ENCODE data around the gene KLF6. TPM values are rescaled to one million over a fixed set of nuclear protein-coding genes. Genes with fewer than 3 reads are reported as not detected.

KLF6 gene
- total and polyA plus RNA-seq, 2 of the 4 experiments (the other 2 are of a cell fraction): 69.0 to 123 TPM

DNA sequence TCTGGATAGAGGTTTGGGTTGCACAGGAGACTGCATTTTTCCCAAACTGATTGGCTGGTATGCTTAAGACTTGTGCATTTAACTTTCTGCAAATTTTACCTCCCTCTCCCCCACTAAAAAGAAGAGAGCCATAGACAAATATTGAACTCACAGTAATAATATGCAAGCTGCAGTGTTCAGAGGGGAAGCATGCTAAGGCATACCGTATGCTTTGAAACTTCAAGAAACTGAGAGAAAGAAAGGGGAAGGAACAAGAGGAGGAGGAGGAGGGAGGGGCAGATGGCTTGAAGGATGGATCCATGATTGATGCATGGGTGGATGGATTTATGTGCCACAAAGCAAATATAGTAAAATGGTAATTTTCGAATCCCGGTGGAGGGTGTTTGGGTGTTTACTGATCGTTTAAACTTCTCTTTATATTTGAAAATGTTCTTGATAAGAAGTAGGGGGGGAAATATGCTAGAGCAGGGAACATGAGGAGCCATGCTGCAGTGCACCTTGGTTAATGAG is 7.8 kb upstream of the KLF6 start:
- intact Hi-C loops (cut with micrococcal nuclease): no loop called here
- Histone ChIP-seq H3K27me3 (ENCODE audit: control insufficient read depth, insufficient read depth, low read length) (no peaks in the 10 kb centered on the region), H3K9ac (ENCODE audit: low read depth, low read length) (no peak overlapping the region), H4K20me1 (ENCODE audit: insufficient read depth, low read length) (no peaks in the 10 kb centered on the region), H2BK20ac (ENCODE audit: low read depth, low read length) (no peak overlapping the region), H3K56ac (ENCODE audit: extremely low read depth, insufficient read depth, low read length) (no peak overlapping the region), H3K4me1 (ENCODE audit: control insufficient read depth, insufficient read depth, low read length) (no peaks in the 10 kb centered on the region), H2BK5ac (ENCODE audit: low read depth, low read length, poor library complexity, severe bottlenecking) (no peak overlapping the region), H3K23ac (ENCODE audit: low read depth, low read length) (no peak overlapping the region), H3K79me1 (ENCODE audit: low read depth in 1 of 2, low read length in 2 of 2) (no peaks in the 10 kb centered on the region), H3K4me2 (ENCODE audit: low read depth, low read length) (no peak overlapping the region), H3K36me3 (ENCODE audit: control insufficient read depth, insufficient read depth, low read length) (no peaks in the 10 kb centered on the region), H2BK15ac (ENCODE audit: low read depth, low read length) (no peak overlapping the region), H3K9me3 (ENCODE audit: control insufficient read depth, insufficient read depth, low read length) (peaks cover 10% of the 10 kb centered on the region), H3K9me1 (ENCODE audit: insufficient read depth, low read length) (no peaks in the 10 kb centered on the region), H2AK5ac (ENCODE audit: low read depth, low read length) (no peak overlapping the region), H2AFZ (replicated peaks; ENCODE audit: low read length, poor library complexity) (no peak overlapping the region), H4K5ac (ENCODE audit: low read depth, low read length) (no peak overlapping the region), H3K18ac (ENCODE audit: low read depth, low read length) (no peak overlapping the region), H3K4me3 (ENCODE audit: insufficient read depth, low read depth, low read length) (no peak overlapping the region), H4K91ac (ENCODE audit: insufficient read depth, low read depth, low read length) (no peak overlapping the region), H2BK120ac (ENCODE audit: low read depth, low read length) (no peak overlapping the region), H3K4ac (ENCODE audit: low read depth, low read length) (no peak overlapping the region), H2AK9ac (replicated peaks; ENCODE audit: low read depth, low read length, poor library complexity) (no peak overlapping the region), H4K8ac (ENCODE audit: low read depth in 2 of 2, low read length in 2 of 2) (no peak overlapping the region), H3K14ac (replicated peaks; ENCODE audit: low read depth, low read length) (no peak overlapping the region; the same call in 1 of the 2 replicates), H3K27ac (ENCODE audit: insufficient read depth, low read length) (no peak overlapping the region)
- ATAC-seq (ENCODE audit: low read depth): no peak
- CTCF ChIA-PET: no interaction called here
- 100% methylated on average over 1 of the region's 4 CpGs; no CpG with 5 or more reads in 1 of the 2 experiments for WGBS, 2 experiments (ENCODE audit: extremely low coverage in 2 of 2, insufficient read length in 1 of 2)
- no TSS peak for BruUV-seq (replicated peaks)
- POLR2A ChIA-PET (ENCODE audit: unreplicated experiment): no interaction called here
- dilution Hi-C loops (cut with HindIII; ENCODE audit: low sequenced_read_pairs, unreplicated experiment): no loop called here
- no peak for TF ChIP-seq SMC3 (IDR thresholded peaks at IDR 0.05; ENCODE audit: low read depth, low read length)
- TF ChIP-seq RCOR1 (IDR thresholded peaks at IDR 0.05; ENCODE audit: insufficient replicate concordance, low read length): no peak
- no peak for TF ChIP-seq BHLHE40 (IDR thresholded peaks at IDR 0.05; ENCODE audit: low read depth, low read length)
- TF ChIP-seq, protein P1, sequence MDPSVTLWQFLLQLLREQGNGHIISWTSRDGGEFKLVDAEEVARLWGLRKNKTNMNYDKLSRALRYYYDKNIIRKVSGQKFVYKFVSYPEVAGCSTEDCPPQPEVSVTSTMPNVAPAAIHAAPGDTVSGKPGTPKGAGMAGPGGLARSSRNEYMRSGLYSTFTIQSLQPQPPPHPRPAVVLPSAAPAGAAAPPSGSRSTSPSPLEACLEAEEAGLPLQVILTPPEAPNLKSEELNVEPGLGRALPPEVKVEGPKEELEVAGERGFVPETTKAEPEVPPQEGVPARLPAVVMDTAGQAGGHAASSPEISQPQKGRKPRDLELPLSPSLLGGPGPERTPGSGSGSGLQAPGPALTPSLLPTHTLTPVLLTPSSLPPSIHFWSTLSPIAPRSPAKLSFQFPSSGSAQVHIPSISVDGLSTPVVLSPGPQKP (IDR thresholded peaks at IDR 0.05; ENCODE audit: borderline replicate concordance, low read depth, low read length): no peak
- TF ChIP-seq POLR2A (IDR thresholded peaks at IDR 0.05; ENCODE audit: low read depth, low read length): no peak
- TF ChIP-seq MAFK (IDR thresholded peaks at IDR 0.05; ENCODE audit: low read depth, low read length): no peak
- TF ChIP-seq CHD1 (IDR thresholded peaks at IDR 0.05; ENCODE audit: low read depth, low read length): no peak
- no peak for TF ChIP-seq MXI1 (IDR thresholded peaks at IDR 0.05; ENCODE audit: borderline replicate concordance, low read depth, low read length)
- no peak for TF ChIP-seq MAZ (IDR thresholded peaks at IDR 0.05; ENCODE audit: borderline replicate concordance, low read depth, low read length)
- TF ChIP-seq RAD21 (IDR thresholded peaks at IDR 0.05; ENCODE audit: low read length): no peak
- no peak for TF ChIP-seq CEBPB (IDR thresholded peaks at IDR 0.05; ENCODE audit: low read depth, low read length)
- no peak for TF ChIP-seq RFX5 (IDR thresholded peaks at IDR 0.05; ENCODE audit: low read depth, low read length)
- TF ChIP-seq, protein P2, sequence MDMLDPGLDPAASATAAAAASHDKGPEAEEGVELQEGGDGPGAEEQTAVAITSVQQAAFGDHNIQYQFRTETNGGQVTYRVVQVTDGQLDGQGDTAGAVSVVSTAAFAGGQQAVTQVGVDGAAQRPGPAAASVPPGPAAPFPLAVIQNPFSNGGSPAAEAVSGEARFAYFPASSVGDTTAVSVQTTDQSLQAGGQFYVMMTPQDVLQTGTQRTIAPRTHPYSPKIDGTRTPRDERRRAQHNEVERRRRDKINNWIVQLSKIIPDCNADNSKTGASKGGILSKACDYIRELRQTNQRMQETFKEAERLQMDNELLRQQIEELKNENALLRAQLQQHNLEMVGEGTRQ (IDR thresholded peaks at IDR 0.05; ENCODE audit: low read depth, low read length): no peak
- in situ Hi-C loops (cut with MboI; ENCODE audit: low sequenced_read_pairs): no loop called here
- no peak for DNase-seq
